CD4-positive, alpha-beta T cell (primary cell): ENCODE data around the gene FBRSL1. TPM values are rescaled to one million over a fixed set of nuclear protein-coding genes. Genes with fewer than 3 reads are reported as not detected.
A peak's percentile ranks its signal among the peaks of the same experiment; 100 is the strongest.

Experiments
- ATAC-seq: fragments of 200-7000 bp; cut with Tn5 transposase; one replicate; pipeline ENCODE4 v1.10.0; 2022; ENCODE audit warnings: mild to moderate bottlenecking; ENCODE audit not compliant: poor library complexity
- CTCF ChIA-PET: fragments of 350-600 bp; sonication (Branson Sonifier 250); formaldehyde crosslinking; loops from one replicate; lab custom pipeline; 2021; ENCODE audit warnings: antibody characterized with exemption, inconsistent platforms; lab: Charles Lee
- POLR2A ChIA-PET: fragments of 350-600 bp; sonication (Branson Sonifier 250); formaldehyde crosslinking; loops from one replicate; lab custom pipeline; 2021; ENCODE audit warnings: antibody characterized with exemption, inconsistent platforms; lab: Charles Lee
- DNase-seq, 14 experiments: peaks; one replicate each; pipeline ENCODE4 v3.0.0-alpha.2; 2013 to 2020; ENCODE audit warnings: mixed read lengths in 2 of 14
- H3K27ac ChIP-seq, 2 donors: one replicate each; pipeline versions ENCODE4 v1.5.1 to v1.7.0; 2013; ENCODE audit warnings: low read length in 2 of 2, low read depth in 1 of 2, mild to moderate bottlenecking in 1 of 2
- H3K27me3 ChIP-seq, 2 experiments: 1 replicate in 1 of 2; 2 replicates in 1 of 2; pipeline versions ENCODE4 v1.6.1 to v1.7.0; 2013; ENCODE audit warnings: low read length in 2 of 2, control low read depth in 1 of 2, mild to moderate bottlenecking in 1 of 2, moderate library complexity in 1 of 2; ENCODE audit not compliant: insufficient read depth in 2 of 2, control insufficient read depth in 1 of 2
- H3K36me3 ChIP-seq: one replicate; pipeline ENCODE4 v1.6.1; 2013; ENCODE audit warnings: low read length, control low read depth; ENCODE audit not compliant: insufficient read depth
- H3K4me1 ChIP-seq: one replicate; pipeline ENCODE4 v1.6.1; 2013; ENCODE audit warnings: low read length, control low read depth; ENCODE audit not compliant: insufficient read depth
- H3K4me3 ChIP-seq: one replicate; pipeline ENCODE4 v1.5.1; 2013; ENCODE audit warnings: mild to moderate bottlenecking, low read length, moderate library complexity
- H3K9me3 ChIP-seq, 2 experiments: 1 replicate in 1 of 2; 2 replicates in 1 of 2; pipeline versions ENCODE4 v1.6.1 to v1.7.0; 2013; ENCODE audit warnings: low read length in 2 of 2, mild to moderate bottlenecking in 2 of 2, control low read depth in 1 of 2, moderate library complexity in 1 of 2; ENCODE audit not compliant: control insufficient read depth in 1 of 2, insufficient read depth in 1 of 2
- H3K27ac Mint-ChIP-seq: one replicate; pipeline ENCODE4 v1.8.0; 2020; ENCODE audit warnings: mixed read lengths
- H3K27me3 Mint-ChIP-seq: one replicate; pipeline ENCODE4 v1.8.0; 2021; ENCODE audit warnings: mixed read lengths
- H3K36me3 Mint-ChIP-seq: one replicate; pipeline ENCODE4 v1.8.0; 2021; ENCODE audit warnings: low read depth, mixed read lengths
- H3K4me1 Mint-ChIP-seq: one replicate; pipeline ENCODE4 v1.8.0; 2021; ENCODE audit warnings: low read depth, mixed read lengths
- H3K4me3 Mint-ChIP-seq: one replicate; pipeline ENCODE4 v1.8.0; 2020; ENCODE audit warnings: mild to moderate bottlenecking, mixed read lengths
- H3K9me3 Mint-ChIP-seq: one replicate; pipeline ENCODE4 v1.8.0; 2020; ENCODE audit warnings: mixed read lengths
- intact Hi-C, 2 experiments: fragments of 100-400 bp; cut with DNase I in 1 of 2; cut with micrococcal nuclease in 1 of 2; formaldehyde crosslinking; loops; one replicate each; pipeline versions ENCODE4 v1.15.1 to v1.9.0; 2023 to 2025; cut with DNase I, micrococcal nuclease
- total RNA-seq, 174 experiments: library from RNA in 2 of 174; stranded (reverse) in 2 of 174; gene quantifications; one replicate each; pipeline ENCODE4 v1.2.3 and lab custom pipeline; 2021 to 2026
- TF ChIP-seq, protein P1 (sequence below): fragments of 200-600 bp; IDR thresholded peaks from one replicate; pipeline ENCODE4 v1.8.0; 2022; ENCODE audit warnings: antibody characterized with exemption, mild to moderate bottlenecking

FBRSL1 gene
- total RNA-seq, 2 experiments from 2014 or later, result 75.8 to 80.7 TPM

DNA sequence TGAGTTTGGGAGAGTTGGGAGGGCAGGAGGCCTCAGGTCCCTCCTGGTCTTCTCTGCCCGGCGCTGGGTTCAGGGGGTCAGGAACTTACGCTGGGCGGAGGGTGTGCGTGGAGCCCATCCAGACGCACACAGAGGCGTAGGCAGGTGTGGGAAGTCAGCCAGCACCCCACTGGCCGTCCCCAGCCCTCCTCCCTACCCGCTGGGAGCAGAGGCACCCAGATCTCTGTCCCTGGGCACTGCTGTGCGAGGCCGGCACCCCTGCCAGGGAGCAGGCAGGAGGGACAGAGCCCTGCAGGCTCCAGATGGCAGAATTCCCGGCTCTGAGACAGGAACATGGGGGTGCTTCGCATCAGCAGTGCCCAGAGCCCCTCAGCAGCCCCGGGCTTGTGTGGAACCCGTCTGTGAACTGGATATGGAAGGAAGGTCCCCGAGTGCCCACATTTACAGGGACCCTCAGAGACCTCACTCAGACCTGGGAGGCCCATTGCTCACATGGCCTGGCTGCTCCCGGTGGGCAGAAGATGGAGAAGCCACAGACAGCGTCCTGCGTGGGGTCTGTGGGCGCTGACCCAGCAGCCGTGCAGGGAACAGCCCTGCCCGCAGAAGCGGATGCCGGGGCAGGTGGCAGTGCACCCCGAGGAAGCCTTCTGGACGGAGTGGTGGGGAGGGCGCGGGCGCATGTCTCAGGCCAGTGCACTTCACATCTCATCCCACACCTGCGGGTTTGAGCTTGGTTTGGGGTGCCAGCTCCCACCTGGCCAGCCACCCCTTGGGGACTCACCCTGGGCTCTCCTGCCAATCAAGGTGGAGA is 61.1 kb downstream of the FBRSL1 start:
- no peaks in the 10 kb centered on the region for H3K4me1 ChIP-seq
- intact Hi-C loops, result loop anchor here in 1 of 2 experiments (10.0 kb wide), 1 partner anchor 136 kb away; no protein-coding TSS in a partner anchor
- H3K27ac Mint-ChIP-seq, result no peak overlapping the region
- H3K27me3 Mint-ChIP-seq, result no peaks in the 10 kb centered on the region
- H3K27ac ChIP-seq, result no peak overlapping the region
- CTCF ChIA-PET, result no interaction called here
- no peaks in the 10 kb centered on the region for H3K27me3 ChIP-seq
- H3K36me3 ChIP-seq, result peaks cover 23% of the 10 kb centered on the region
- peaks cover 7% of the 10 kb centered on the region for H3K36me3 Mint-ChIP-seq
- no peak overlapping the region for H3K4me3 Mint-ChIP-seq
- TF ChIP-seq, protein P1, sequence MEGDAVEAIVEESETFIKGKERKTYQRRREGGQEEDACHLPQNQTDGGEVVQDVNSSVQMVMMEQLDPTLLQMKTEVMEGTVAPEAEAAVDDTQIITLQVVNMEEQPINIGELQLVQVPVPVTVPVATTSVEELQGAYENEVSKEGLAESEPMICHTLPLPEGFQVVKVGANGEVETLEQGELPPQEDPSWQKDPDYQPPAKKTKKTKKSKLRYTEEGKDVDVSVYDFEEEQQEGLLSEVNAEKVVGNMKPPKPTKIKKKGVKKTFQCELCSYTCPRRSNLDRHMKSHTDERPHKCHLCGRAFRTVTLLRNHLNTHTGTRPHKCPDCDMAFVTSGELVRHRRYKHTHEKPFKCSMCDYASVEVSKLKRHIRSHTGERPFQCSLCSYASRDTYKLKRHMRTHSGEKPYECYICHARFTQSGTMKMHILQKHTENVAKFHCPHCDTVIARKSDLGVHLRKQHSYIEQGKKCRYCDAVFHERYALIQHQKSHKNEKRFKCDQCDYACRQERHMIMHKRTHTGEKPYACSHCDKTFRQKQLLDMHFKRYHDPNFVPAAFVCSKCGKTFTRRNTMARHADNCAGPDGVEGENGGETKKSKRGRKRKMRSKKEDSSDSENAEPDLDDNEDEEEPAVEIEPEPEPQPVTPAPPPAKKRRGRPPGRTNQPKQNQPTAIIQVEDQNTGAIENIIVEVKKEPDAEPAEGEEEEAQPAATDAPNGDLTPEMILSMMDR, result no peak
- no peak for DNase-seq
- H3K4me1 Mint-ChIP-seq, result no peaks in the 10 kb centered on the region
- ATAC-seq, result no peak
- H3K9me3 ChIP-seq, result peaks cover 0 to 16% of the 10 kb centered on the region in 2 experiments
- POLR2A ChIA-PET, result no interaction called here
- H3K9me3 Mint-ChIP-seq, result no peaks in the 10 kb centered on the region
- no peak overlapping the region for H3K4me3 ChIP-seq

DNA sequence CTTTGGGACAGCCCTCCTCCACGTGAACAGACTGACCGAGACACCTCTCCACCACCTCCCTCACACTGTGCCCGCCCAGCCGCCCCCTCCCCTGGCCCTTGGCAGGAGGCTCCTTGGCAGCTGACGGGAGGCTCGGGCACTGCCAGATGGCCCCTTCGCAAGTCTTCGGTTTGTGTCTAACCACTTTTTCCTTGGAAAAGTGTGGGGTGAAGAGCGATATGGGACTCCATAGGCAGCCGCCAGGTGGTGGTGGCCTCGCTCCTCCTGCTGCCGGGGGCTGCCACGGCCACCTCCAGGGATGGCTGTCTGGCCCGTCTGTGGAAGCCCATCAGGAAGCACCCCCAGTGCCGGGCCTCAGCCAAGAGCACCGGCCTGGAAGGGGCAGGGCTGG is 61.7 kb downstream of the FBRSL1 start:
- Mint-ChIP-seq H3K36me3 (peaks cover 7% of the 10 kb centered on the region), H3K9me3 (no peaks in the 10 kb centered on the region), H3K4me3 (no peak overlapping the region), H3K27me3 (no peaks in the 10 kb centered on the region), H3K4me1 (no peaks in the 10 kb centered on the region), H3K27ac (no peak overlapping the region)
- Histone ChIP-seq H3K27me3 (no peaks in the 10 kb centered on the region), H3K4me1 (no peaks in the 10 kb centered on the region), H3K9me3 (peaks cover 0 to 17% of the 10 kb centered on the region in 2 experiments), H3K27ac (no peak overlapping the region), H3K36me3 (peaks cover 23% of the 10 kb centered on the region), H3K4me3 (no peak overlapping the region)
- TF ChIP-seq, protein P1, result no peak
- POLR2A ChIA-PET, result no interaction called here
- DNase-seq, result no peak
- intact Hi-C loops, result loop anchor here in 1 of 2 experiments (10.0 kb wide), 1 partner anchor 137 kb away; no protein-coding TSS in a partner anchor
- CTCF ChIA-PET, result no interaction called here
- no peak for ATAC-seq

DNA sequence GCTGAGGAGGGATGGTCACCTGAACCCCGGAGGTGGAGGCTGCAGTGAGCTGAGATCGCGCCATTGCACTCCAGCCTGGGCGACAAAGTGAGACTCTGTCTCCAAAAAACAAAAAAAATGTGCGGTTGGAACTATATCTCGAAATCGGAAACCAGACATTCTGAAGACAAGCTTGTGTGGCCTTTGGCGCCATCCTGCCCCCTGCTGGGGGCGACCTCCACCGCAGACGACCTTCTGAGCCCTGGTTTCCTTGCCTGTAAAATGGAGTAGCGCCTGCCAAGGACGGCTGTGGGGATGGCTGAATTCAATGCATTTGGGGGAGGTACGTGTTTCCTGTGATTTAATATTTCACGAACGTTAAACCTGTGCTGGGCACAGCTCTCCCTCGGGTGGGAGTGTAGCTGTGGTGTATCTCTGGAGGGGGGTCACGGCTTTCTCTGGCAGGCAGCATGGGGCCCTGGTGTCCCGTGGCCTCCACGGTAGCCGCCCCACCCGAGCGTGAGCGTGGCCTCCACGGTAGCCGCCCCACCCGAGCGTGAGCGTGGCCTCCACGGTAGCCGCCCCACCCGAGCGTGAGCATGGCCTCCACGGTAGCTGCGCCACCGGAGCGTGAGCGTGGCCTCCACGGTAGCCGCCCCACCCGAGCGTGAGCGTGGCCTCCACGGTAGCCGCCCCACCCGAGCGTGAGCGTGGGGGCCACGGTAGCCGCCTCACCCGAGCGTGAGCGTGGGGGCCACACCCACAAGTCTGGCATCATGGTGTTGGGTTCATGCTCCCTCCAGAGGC is 65.1 kb downstream of the FBRSL1 start:
- no peak overlapping the region for H3K27ac ChIP-seq
- POLR2A ChIA-PET, result no interaction called here
- TF ChIP-seq, protein P1, result no peak
- H3K27me3 ChIP-seq, result peaks cover 4 to 8% of the 10 kb centered on the region in 2 experiments
- peaks cover 14% of the 10 kb centered on the region for H3K27me3 Mint-ChIP-seq
- DNase-seq, result peak in 5 of 14 experiments; percentile 26 to 63 (median 37)
- intact Hi-C loops, result loop anchor here in 1 of 2 experiments (10.0 kb wide), 1 partner anchor 140 kb away; no protein-coding TSS in a partner anchor
- CTCF ChIA-PET, result interaction anchor here (0.5 to 1.2 kb wide), 5 partner anchors 9 to 140 kb away, joined by 3 to 5 read pairs (median 3); no protein-coding TSS in a partner anchor
- peaks cover 0 to 21% of the 10 kb centered on the region in 2 experiments for H3K9me3 ChIP-seq
- peak overlapping the region; percentile 7 for H3K4me3 Mint-ChIP-seq
- peaks cover 13% of the 10 kb centered on the region for H3K36me3 Mint-ChIP-seq
- H3K4me1 Mint-ChIP-seq, result peaks cover 16% of the 10 kb centered on the region
- no peak for ATAC-seq
- H3K4me3 ChIP-seq, result no peak overlapping the region
- peaks cover 7% of the 10 kb centered on the region for H3K36me3 ChIP-seq
- H3K27ac Mint-ChIP-seq, result no peak overlapping the region
- H3K4me1 ChIP-seq, result peaks cover 17% of the 10 kb centered on the region
- H3K9me3 Mint-ChIP-seq, result no peaks in the 10 kb centered on the region
